ENCODE measurements around the gene CMC4.

CMC4 gene, protein sequence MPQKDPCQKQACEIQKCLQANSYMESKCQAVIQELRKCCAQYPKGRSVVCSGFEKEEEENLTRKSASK

GRCh38 chrX:155070975-155071693 lies at the start of gene CMC4, which contains the start of the genes BRCC3 and MTCP1:
Gene CMC4, minus strand, starts transcription at chrX:155071136. Its CDS starts 7,113 bp downstream, at chrX:155064023.
Gene BRCC3, plus strand, starts transcription at chrX:155071508. Its CDS starts 20 bp downstream, at chrX:155071528.
Gene MTCP1, minus strand, starts transcription at chrX:155071136. Its CDS starts 5,126 bp downstream, at chrX:155066010.
- DNase-seq = peak; percentile 94

GRCh38 chrX:155115174-155115819 lies 44.4 kb upstream of the CMC4 start:
- no peak for DNase-seq

- DNase-seq = no peak
Measured at GRCh38 chrX:155113097-155113496, 42.2 kb upstream of the CMC4 start.

DNA sequence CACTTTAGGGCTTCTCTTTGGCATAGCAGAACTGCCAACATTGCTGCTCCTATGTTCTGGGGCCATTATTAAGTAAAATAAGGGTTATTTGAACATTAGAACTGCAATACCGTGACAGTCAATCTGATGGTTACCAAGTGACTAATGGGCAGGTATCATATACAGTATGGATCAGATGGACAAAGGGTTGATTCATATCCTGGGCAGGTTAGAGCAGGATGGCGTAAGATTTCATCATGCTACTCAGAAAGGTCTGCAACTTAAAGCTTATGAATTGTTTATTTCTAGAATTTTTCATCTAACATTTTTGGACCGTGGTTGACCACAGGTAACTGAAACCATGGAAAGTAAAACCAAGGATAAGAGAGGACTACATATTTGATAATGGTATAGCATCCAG lies 41.2 kb upstream of the CMC4 start:
- DNase-seq = no peak

- no peak for DNase-seq
Measured at GRCh38 chrX:155108427-155108826, 37.5 kb upstream of the CMC4 start.

DNA sequence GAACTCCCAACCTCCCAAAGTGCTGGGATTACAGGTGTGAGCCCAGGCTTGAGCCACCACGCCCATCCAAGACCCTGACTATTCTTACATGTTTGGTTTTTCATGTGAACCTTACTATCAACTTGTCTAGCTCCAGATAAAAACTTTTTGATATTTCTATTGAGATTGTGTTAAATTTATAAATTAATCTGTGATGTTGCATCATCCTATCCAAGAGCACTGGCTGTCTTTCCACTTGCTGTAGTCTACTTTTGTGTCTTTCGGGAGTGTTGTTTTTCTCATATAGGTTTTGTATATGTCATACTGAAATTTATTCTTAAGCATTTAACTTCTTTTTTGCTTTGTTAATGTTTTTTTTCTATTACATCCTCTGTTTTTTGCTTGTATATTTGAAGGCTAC lies 35.0 kb upstream of the CMC4 start:
- no peak for DNase-seq

GRCh38 chrX:155094468-155095061 lies 23.6 kb upstream of the CMC4 start:
- peak; percentile 47 for DNase-seq

DNA sequence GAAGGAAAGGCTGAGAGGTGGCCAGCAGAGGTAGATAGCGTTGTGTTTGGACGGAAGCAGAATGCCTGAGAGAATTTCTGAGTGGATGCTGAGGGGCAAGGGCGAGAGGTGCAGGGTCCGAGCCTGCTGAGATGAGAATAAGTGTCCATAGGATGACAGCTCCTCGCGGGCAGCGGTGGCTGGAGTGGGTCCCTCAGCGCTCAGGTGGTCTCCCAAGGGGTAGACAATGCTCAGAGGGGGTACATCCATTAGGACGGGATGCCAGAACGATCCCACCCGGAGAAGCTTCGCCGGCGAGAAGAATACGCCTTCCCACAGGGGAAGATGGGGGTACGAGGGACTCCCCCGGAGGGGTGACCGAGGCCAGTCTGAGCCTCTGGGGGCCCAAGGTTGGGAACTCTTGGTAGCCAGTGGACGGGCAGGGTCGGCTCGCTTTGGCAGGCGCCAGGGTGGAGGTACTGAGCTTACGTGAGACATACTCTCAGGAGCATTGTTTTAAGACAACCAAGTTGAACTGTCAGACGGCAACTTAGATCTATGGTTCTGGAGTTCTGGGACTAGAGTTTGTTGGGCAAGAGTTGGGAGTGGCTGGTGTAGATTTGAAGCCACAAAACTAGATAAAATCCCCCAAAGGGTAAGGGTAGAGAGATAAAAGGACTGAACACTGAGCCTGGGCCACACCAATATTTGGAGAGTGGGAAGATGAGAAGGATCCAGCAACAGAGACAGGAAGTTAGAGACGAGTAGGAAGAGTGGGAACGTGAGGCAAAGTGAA lies 16.2 kb upstream of the CMC4 start:
- peak; percentile 83 for DNase-seq

GRCh38 chrX:155086202-155086840 lies 15.4 kb upstream of the CMC4 start:
- peak; percentile 67 for DNase-seq

- DNase-seq = peak; percentile 57
Measured at GRCh38 chrX:155071694-155072280, 851 bp upstream of the CMC4 start.

DNA sequence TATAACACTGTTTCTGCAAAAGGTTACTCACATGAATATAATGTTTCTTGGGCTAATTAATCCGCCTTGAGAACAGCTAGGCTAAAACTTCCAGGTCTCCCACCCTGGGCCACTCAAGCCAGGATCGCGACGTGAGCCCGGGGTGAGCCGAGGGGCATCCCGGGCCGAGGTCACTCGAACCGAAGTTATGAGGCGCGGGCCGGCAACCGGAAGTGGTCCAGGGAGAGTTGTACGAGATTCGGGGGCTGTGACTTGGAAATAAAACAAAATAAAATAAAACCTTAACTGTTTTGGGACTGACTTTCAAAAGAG lies 317 bp downstream of the CMC4 start:
- peak; percentile 60 for DNase-seq

DNA sequence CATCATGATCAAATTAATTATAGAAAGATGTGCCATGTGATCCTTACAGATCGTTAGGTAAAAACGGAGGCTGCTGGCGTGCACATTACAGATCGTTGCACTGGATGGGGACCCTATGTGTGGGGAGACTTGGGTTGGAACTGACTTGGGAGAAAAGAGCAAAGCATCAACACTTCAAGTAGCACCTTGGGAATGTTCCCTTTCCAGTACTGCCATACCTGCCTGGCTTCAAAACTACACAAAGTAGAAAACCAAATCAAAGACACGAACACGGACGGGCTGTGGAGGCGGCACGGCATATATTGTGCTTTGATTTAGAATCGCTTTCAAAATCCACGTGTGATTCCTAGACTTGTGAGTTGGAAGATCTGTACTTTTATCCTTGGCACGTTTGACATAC lies 898 bp downstream of the CMC4 start:
- peak; percentile 34 for DNase-seq

DNA sequence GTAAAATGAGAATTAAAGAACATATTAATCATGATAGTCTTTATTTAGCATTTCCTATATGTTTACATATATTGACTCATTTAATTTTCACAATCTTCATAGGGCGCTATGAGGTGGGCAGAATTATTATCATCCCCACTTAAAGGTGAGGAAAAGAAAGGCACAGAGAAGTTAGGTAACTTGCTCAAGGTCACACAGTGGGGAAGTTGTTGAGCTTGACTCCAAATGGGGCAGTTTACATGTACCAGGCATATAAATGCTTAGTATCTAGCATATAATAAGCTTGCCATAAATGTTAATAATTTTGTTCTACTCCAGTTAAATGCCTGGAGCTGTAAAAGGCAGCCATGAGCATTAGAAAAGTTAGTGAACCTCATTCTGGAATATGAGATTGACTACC lies 1.5 kb downstream of the CMC4 start:
- DNase-seq = no peak

GRCh38 chrX:155068165-155068564 lies 2.8 kb downstream of the CMC4 start:
- DNase-seq = no peak

- DNase-seq = no peak
Measured at GRCh38 chrX:155065035-155065734, 5.8 kb downstream of the CMC4 start.

DNA sequence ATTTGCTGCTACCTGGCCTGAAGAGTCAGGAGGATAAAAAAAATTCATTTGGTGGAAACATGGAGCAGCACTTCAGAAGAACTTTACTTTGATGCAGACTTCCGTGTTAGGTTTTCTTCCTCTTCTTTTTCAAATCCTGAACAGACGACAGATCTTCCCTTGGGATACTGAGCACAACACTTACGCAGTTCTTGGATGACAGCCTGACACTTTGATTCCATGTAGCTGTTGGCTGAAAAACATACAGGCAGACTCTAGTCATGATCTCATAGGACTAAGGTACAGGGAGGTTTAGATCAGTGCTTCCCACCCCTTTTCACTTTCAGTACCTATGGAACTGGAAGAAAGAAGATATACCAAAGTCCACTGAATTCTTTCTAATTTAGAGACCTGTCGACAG lies 9.2 kb downstream of the CMC4 start:
- DNase-seq = no peak

DNA sequence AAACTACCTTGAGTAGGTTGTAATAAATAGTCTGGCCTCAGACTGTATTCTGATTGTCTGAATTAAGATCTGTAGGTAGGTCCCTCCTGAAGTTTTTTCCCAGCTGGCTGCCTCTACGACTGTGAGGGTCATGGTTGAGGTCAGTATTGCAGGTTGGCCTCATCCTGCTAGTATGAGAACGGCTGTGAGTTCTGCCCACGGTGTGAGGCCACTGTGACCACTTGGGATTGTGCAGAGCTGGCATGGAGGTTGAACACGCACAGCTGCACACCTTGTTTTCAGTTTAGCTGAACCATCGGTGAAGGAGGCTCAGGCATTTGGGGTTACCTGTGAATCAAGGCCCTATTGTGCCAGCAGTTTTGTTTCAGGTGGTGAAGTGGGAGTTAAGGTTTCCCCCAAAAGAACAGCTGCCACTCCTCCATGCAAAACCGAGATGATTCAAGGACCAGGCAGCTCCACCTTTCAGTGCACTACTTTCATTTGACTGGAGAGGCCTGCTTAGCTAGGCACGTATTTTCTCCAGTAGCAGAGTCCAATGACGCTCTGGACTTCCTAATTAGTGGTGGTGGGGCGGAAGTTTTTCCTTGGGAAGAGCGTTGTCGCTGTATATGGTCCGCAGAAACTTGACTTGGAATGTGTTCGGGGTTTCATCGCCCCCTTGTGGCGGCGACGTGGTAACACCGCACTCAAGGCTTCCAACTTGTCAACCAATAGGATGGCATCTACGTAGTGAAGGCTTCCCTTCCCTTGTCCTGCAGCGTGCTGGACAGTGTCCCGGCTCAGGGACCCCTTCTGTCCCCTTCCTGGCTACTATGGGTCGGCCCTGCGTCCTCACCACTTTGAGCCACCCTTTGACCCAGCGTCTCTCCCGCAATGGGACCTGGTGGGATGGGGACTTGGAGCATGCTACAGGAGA lies 13.8 kb downstream of the CMC4 start:
- DNase-seq = peak; percentile 68

DNA sequence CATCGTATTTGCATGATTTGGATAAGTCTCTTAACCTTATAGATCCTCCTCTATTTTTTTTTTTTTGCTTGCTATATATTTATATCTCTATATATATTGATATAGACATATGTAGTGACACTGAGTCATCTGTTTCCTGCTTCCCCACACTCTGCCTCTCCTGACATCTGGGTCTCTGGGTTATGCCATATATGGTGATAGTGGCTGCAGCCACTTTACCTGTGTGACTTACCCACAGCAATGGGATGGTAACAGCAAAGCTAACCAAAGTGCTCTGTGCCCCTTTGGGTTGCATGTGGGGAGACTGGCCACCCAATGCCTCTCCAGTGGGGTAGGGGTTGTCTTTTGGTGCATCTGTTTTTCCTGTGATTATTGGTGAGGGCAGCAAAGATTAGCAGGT lies 14.5 kb downstream of the CMC4 start:
- no peak for DNase-seq

- no peak for DNase-seq
Measured at GRCh38 chrX:155055494-155055893, 15.4 kb downstream of the CMC4 start.

- DNase-seq = no peak
Measured at GRCh38 chrX:155054255-155054654, 16.7 kb downstream of the CMC4 start.

DNA sequence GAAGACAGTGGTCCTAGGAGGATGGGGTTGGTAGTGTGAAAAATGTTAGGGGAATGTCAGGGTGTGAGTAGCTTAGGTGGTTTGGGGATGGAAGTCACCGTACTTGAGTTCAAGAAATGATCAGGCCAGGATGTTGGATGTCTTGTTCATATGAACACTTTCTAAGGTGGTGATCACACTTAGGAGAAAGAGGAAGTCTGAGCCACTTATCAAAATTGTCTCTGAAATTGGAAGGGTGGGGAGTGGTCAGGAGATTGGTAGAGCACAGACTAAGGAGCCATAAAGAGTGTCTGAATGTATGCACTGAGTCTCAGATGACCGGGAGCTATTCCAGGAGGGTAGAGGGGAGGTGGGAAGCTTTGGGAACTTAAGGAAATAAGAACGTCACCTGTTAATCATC lies 17.3 kb downstream of the CMC4 start:
- DNase-seq = peak; percentile 41
